HCEC 1CT (cell line): ENCODE measurements around the gene AP1M1.
"Not testable (repeated sequence)": the region's sequence is repeated elsewhere in the genome, so short reads cannot be mapped to it uniquely, and the experiment has no call there.

Experiments used
- DNase-seq: peaks from one replicate; pipeline ENCODE4 v3.0.0-alpha.2; 2017

The AP1M1 gene

GRCh38 chr19:16197622-16198369 lies at the start of gene AP1M1:
Gene AP1M1 (plus strand): TSS chr19:16197911. CDS start chr19:16198027, 116 bp downstream.
- peak; percentile 94 for DNase-seq

- no peak for DNase-seq
Measured at GRCh38 chr19:16148443-16149229, 49.1 kb upstream of the AP1M1 start.

- no peak for DNase-seq
Measured at GRCh38 chr19:16153582-16154336, 44.0 kb upstream of the AP1M1 start.

GRCh38 chr19:16154557-16154956 lies 43.2 kb upstream of the AP1M1 start:
- no peak for DNase-seq

GRCh38 chr19:16155128-16155527 lies 42.6 kb upstream of the AP1M1 start:
- DNase-seq: no peak

GRCh38 chr19:16156904-16157303 lies 40.8 kb upstream of the AP1M1 start:
- no peak for DNase-seq

- no peak for DNase-seq
Measured at GRCh38 chr19:16157601-16158000, 40.1 kb upstream of the AP1M1 start.

- DNase-seq: no peak
Measured at GRCh38 chr19:16159655-16160054, 38.1 kb upstream of the AP1M1 start.

- no peak for DNase-seq
Measured at GRCh38 chr19:16160445-16160942, 37.2 kb upstream of the AP1M1 start.

- DNase-seq: peak; percentile 84
Measured at GRCh38 chr19:16160943-16161560, 36.7 kb upstream of the AP1M1 start.

GRCh38 chr19:16161840-16162239 lies 35.9 kb upstream of the AP1M1 start:
- peak; percentile 91 for DNase-seq

- no peak for DNase-seq
Measured at GRCh38 chr19:16164222-16164890, 33.4 kb upstream of the AP1M1 start.

GRCh38 chr19:16166417-16166816 lies 31.3 kb upstream of the AP1M1 start:
- no peak for DNase-seq

- no peak for DNase-seq
Measured at GRCh38 chr19:16167055-16167454, 30.7 kb upstream of the AP1M1 start.

GRCh38 chr19:16168465-16169081 lies 29.1 kb upstream of the AP1M1 start:
- DNase-seq: no peak

GRCh38 chr19:16170134-16170533 lies 27.6 kb upstream of the AP1M1 start:
- no peak for DNase-seq

GRCh38 chr19:16175954-16176353 lies 21.8 kb upstream of the AP1M1 start:
- DNase-seq: no peak

- DNase-seq: not testable (repeated sequence)
Measured at GRCh38 chr19:16178866-16179265, 18.8 kb upstream of the AP1M1 start.

GRCh38 chr19:16180611-16181010 lies 17.1 kb upstream of the AP1M1 start:
- peak; percentile 81 for DNase-seq

GRCh38 chr19:16184665-16185122 lies 13.0 kb upstream of the AP1M1 start:
- no peak for DNase-seq

GRCh38 chr19:16185123-16185767 lies 12.5 kb upstream of the AP1M1 start, which contains the start of gene FAM32A:
Gene FAM32A (plus strand): TSS chr19:16185410. CDS start chr19:16185443, 33 bp downstream.
- peak; percentile 99 for DNase-seq
